Sigmoid colon (tissue), 7 donors: ENCODE measurements around the gene GPR155. TPM values are rescaled to one million over a fixed set of nuclear protein-coding genes. Genes with fewer than 3 reads are reported as not detected.

Experiments
- DNase-seq: peaks from one replicate; pipeline ENCODE4 v3.0.0-alpha.2; 2019
- H3K27ac ChIP-seq, 4 donors: fragments of 200-600 bp; sonication (generic); one replicate each; pipeline ENCODE4 v1.5.1; 2016 to 2019; ENCODE audit warnings: mild to moderate bottlenecking in 1 of 4
- H3K27me3 ChIP-seq, 3 donors: fragments of 200-600 bp; sonication (generic); one replicate each; pipeline ENCODE4 v1.5.1; 2019; ENCODE audit warnings: mild to moderate bottlenecking in 1 of 3
- H3K36me3 ChIP-seq, 4 donors: fragments of 200-600 bp; sonication (generic); one replicate each; pipeline ENCODE4 v1.5.1; 2016 to 2019
- H3K4me1 ChIP-seq, 4 donors: fragments of 200-600 bp; sonication (generic); one replicate each; pipeline ENCODE4 v1.5.1; 2017 to 2019
- H3K4me3 ChIP-seq, 4 donors: fragments of 200-600 bp; sonication (generic); one replicate each; pipeline ENCODE4 v1.5.1; 2017 to 2019; ENCODE audit warnings: mild to moderate bottlenecking in 2 of 4, moderate library complexity in 1 of 4
- H3K9me3 ChIP-seq, 4 donors: fragments of 200-600 bp in 3 of 4; sonication (generic) in 3 of 4; one replicate each; pipeline versions ENCODE4 v1.5.1 to v1.6.1; 2013 to 2019
- EP300 ChIP-seq, 4 donors: sonication (generic); formaldehyde crosslinking; IDR thresholded peaks; one replicate each; pipeline ENCODE4 v1.6.1; 2017; ENCODE audit warnings: antibody characterized with exemption in 4 of 4
- POLR2A ChIP-seq, 2 donors: fragments of 450-650 bp; IDR thresholded peaks; one replicate each; pipeline ENCODE4 v1.6.1; 2016; ENCODE audit warnings: antibody characterized with exemption in 2 of 2, mild to moderate bottlenecking in 2 of 2, moderate library complexity in 2 of 2
- POLR2AphosphoS5 ChIP-seq, 4 donors: sonication (generic); formaldehyde crosslinking; IDR thresholded peaks; one replicate each; pipeline ENCODE4 v1.6.1; 2017; ENCODE audit warnings: antibody characterized with exemption in 4 of 4
- WGBS, 2 donors: extraction: QIAGEN DNeasy Blood & Tissue Kit; methylation state at CpG; one replicate each; pipeline ENCODE4 v1.1.7; 2013; 5-methylcytosine and 5-hydroxymethylcytosine counted together
- intact Hi-C: fragments of 100-400 bp; cut with DNase I; formaldehyde crosslinking; loops from one replicate; pipeline ENCODE4 v1.15.1; 2023
- polyA plus RNA-seq, 3 donors: library from polyadenylated mRNA; stranded (reverse); fragments of 200-250 nt; gene quantifications; one replicate each; pipeline ENCODE4 v1.2.3, GENCODE V29; 2013
- total RNA-seq, 4 donors: library from RNA; depleted of rRNA; stranded (reverse); fragments of >200 nt; gene quantifications; one replicate each; pipeline ENCODE4 v1.1.0, GENCODE V29; 2016
- TF ChIP-seq, protein P1 (sequence below), 4 experiments: fragments of 450-650 bp in 3 of 4; fragments of 200-600 bp in 1 of 4; IDR thresholded peaks; one replicate each; pipeline ENCODE4 v1.5.1; 2016 to 2019; ENCODE audit warnings: antibody characterized with exemption in 4 of 4, mild to moderate bottlenecking in 3 of 4, moderate library complexity in 2 of 4
- donor health status: healthy with polysubstance abuse.
- donor health status: Bipolar disorder and iron deficiency.
- donor health status: healthy.

GPR155 gene
- total and polyA plus RNA-seq, 7 donors, result under 0.01 to 28.9 (median 19.1) TPM

DNA sequence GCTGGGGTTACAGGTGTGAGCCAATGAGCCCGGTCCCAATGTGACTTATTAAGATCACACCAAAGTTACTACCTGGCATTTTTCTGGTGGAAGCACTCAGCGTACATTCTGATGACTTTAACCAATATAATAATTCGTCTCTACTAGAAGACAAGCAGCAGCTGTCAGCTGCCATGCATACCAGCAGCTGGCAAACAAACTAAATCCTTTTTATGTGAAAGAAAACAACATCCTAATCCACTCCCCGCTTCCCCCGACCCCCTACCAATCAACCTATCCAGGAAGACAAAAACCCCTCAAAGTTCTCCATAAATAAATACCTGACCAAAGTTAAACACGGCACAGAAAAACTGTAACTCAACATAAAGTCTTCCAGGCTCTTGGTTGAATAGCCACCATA is 42.1 kb downstream of the GPR155 start:
- no peak overlapping the region for H3K4me3 ChIP-seq
- intact Hi-C loops, result no loop called here
- peaks cover 0 to 47% (median 11%) of the 10 kb centered on the region in 4 donors for H3K36me3 ChIP-seq

DNA sequence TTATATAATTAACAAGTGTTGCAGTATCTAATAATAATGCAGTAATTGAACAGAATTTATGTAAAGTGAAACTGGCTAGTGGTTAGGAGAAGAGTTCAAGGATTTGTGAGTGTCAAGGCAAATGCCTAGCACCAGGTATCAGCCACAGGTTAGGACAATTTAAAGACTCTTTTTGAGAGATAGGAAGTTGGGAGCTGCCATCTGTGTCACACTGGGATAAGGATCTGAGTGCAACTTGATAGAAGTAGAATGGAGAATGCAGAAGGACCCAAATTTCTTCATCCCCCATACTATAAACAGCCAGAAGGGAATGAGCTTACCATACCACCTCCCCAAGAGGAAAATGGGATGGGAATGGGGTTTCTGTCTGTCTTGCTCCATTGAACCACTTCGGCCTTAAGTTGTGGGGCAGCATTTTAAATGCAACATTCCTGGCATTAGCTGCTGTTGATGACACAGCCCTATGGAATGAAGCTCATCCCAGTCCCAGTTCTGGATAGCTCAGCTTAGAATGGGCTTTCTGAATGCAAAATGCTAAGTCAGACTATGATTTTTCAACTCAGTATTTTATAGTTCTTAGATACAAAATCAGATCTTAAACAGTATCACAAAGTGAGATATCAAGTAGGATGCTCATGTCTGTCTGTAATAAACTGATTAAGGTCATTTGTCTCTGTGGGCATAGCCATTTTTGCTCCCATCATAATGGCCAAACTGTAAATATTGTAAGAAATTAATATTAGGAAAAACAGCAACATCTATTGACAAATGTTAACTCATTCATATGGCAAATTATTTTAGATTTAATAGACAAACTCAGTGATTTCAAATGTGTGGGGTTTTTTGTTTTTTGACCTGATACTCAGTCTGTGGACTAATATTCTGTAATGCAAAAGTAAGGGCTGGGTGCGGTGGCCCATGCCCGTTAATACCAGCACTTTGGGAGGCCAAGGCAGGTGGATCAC is 44.0 kb downstream of the GPR155 start:
- no peak overlapping the region for H3K4me3 ChIP-seq
- WGBS, 2 donors, result 86 to 88% methylated on average over 3 of the region's 3 CpGs
- intact Hi-C loops, result no loop called here
- H3K9me3 ChIP-seq, result no peaks in the 10 kb centered on the region
- H3K4me1 ChIP-seq, result peaks cover 0 to 20% (median 13%) of the 10 kb centered on the region in 4 donors
- H3K27me3 ChIP-seq, result no peaks in the 10 kb centered on the region
- TF ChIP-seq POLR2AphosphoS5 (IDR thresholded peaks at IDR 0.05) (no peak), EP300 (IDR thresholded peaks at IDR 0.05) (no peak), POLR2A (IDR thresholded peaks at IDR 0.05) (no peak)
- TF ChIP-seq, protein P1, sequence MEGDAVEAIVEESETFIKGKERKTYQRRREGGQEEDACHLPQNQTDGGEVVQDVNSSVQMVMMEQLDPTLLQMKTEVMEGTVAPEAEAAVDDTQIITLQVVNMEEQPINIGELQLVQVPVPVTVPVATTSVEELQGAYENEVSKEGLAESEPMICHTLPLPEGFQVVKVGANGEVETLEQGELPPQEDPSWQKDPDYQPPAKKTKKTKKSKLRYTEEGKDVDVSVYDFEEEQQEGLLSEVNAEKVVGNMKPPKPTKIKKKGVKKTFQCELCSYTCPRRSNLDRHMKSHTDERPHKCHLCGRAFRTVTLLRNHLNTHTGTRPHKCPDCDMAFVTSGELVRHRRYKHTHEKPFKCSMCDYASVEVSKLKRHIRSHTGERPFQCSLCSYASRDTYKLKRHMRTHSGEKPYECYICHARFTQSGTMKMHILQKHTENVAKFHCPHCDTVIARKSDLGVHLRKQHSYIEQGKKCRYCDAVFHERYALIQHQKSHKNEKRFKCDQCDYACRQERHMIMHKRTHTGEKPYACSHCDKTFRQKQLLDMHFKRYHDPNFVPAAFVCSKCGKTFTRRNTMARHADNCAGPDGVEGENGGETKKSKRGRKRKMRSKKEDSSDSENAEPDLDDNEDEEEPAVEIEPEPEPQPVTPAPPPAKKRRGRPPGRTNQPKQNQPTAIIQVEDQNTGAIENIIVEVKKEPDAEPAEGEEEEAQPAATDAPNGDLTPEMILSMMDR (IDR thresholded peaks at IDR 0.05), result no peak
- no peak for DNase-seq
- H3K27ac ChIP-seq, result peak overlapping the region in 1 of 4 donors; percentile 3
- H3K36me3 ChIP-seq, result peaks cover 0 to 32% (median 3%) of the 10 kb centered on the region in 4 donors

More for the DNA sequence above, 42.1 kb downstream of the GPR155 start:
- Histone ChIP-seq H3K9me3 (no peaks in the 10 kb centered on the region), H3K27ac (no peak overlapping the region), H3K27me3 (no peaks in the 10 kb centered on the region), H3K4me1 (peaks cover 0 to 17% (median 10%) of the 10 kb centered on the region in 4 donors)
- no peak for TF ChIP-seq EP300 (IDR thresholded peaks at IDR 0.05)
- no peak for TF ChIP-seq POLR2A (IDR thresholded peaks at IDR 0.05)
- TF ChIP-seq POLR2AphosphoS5 (IDR thresholded peaks at IDR 0.05), result no peak
- TF ChIP-seq, protein P1 (IDR thresholded peaks at IDR 0.05), result no peak
- WGBS, 2 donors, result 78 to 88% methylated on average over 6 of the region's 6 CpGs
- no peak for DNase-seq

- intact Hi-C loops, result no loop called here
- no peak for TF ChIP-seq EP300 (IDR thresholded peaks at IDR 0.05)
- no peak for TF ChIP-seq POLR2AphosphoS5 (IDR thresholded peaks at IDR 0.05)
- TF ChIP-seq POLR2A (IDR thresholded peaks at IDR 0.05), result no peak
- TF ChIP-seq, protein P1 (IDR thresholded peaks at IDR 0.05), result no peak
- H3K27ac ChIP-seq, result no peak overlapping the region
These were observed 46.9 kb downstream of the GPR155 start for GRCh38 chr2:174439950-174440349.

DNA sequence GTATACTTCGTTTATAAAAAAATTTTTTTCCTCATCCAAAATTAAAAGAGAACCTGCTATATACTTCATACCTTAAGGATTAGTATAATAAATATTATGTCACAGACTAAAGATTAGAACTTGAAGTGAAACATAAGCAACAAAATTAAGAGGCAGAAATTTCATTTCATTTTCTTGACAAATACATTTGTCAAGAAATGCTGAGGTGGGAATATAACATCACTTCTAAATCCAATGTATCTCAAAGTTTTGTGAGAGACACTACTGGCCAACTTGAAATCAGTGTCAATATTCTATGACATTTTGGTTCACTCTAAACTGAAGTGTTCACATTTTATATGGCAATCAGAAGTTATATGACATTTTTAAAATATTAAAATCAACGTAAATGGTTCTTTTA is 47.5 kb downstream of the GPR155 start:
- Histone ChIP-seq H3K4me1 (peaks cover 0 to 26% (median 15%) of the 10 kb centered on the region in 4 donors), H3K9me3 (no peaks in the 10 kb centered on the region), H3K27me3 (no peaks in the 10 kb centered on the region), H3K27ac (no peak overlapping the region), H3K36me3 (peaks cover 0 to 37% (median 8%) of the 10 kb centered on the region in 4 donors), H3K4me3 (no peak overlapping the region)
- WGBS, 2 donors, result 75 to 94% methylated on average over 2 of the region's 2 CpGs
- intact Hi-C loops, result no loop called here
- TF ChIP-seq, protein P1 (IDR thresholded peaks at IDR 0.05), result no peak
- TF ChIP-seq POLR2A (IDR thresholded peaks at IDR 0.05) (no peak), POLR2AphosphoS5 (IDR thresholded peaks at IDR 0.05) (no peak), EP300 (IDR thresholded peaks at IDR 0.05) (no peak)
- no peak for DNase-seq

More at GRCh38 chr2:174439950-174440349, 46.9 kb downstream of the GPR155 start:
- H3K36me3 ChIP-seq, result peaks cover 0 to 37% (median 8%) of the 10 kb centered on the region in 4 donors
- DNase-seq, result no peak
- H3K4me1 ChIP-seq, result peaks cover 0 to 31% (median 15%) of the 10 kb centered on the region in 4 donors
- no peaks in the 10 kb centered on the region for H3K9me3 ChIP-seq
- no peak overlapping the region for H3K4me3 ChIP-seq
- H3K27me3 ChIP-seq, result no peaks in the 10 kb centered on the region
- 91 to 93% methylated on average over 2 of the region's 2 CpGs for WGBS, 2 donors
